HCT116 (cell line): ENCODE measurements around the gene FNBP1. TPM values are rescaled to one million over a fixed set of nuclear protein-coding genes. Genes with fewer than 3 reads are reported as not detected.

ENCODE experiments used
- ATAC-seq: fragments of 200-7000 bp; cut with Tn5 transposase; 2 replicates; pipeline ENCODE4 v1.9.1; 2020; ENCODE audit warnings: mild to moderate bottlenecking, moderate library complexity
- BruUV-seq: library from RNA; stranded (reverse); fragments of 400-500 nt; replicated peaks from 2 replicates; lab custom pipeline; 2021; lab: Mats Ljungman, UMichigan
- CTCF ChIA-PET: fragments of 300-600 bp; sonication (Branson Sonifier 250); formaldehyde crosslinking; loops from one replicate; lab custom pipeline; 2021; ENCODE audit warnings: antibody characterized with exemption; lab: Charles Lee
- POLR2A ChIA-PET: fragments of 300-600, 350-600 bp; sonication (Branson Sonifier 250); formaldehyde crosslinking; loops from one replicate; lab custom pipeline; 2021; ENCODE audit warnings: antibody characterized with exemption; lab: Charles Lee
- RAD21 ChIA-PET, 2 experiments: fragments of 300-600 bp; sonication (Branson Sonifier 250); formaldehyde crosslinking; loops; one replicate each; lab custom pipeline; 2023; ENCODE audit warnings: low total read pairs in 2 of 2; ENCODE audit not compliant: uncharacterized antibody in 2 of 2, unreplicated experiment in 2 of 2, low non-redundant PET in 1 of 2; lab: Charles Lee
- DNase-seq: peaks from one replicate; pipeline ENCODE4 v3.0.0-alpha.2; 2010; ENCODE audit warnings: low read depth, low spot score
- H2AFZ ChIP-seq: fragments of 200-600 bp; shearing (Covaris generic), sonication (generic); 2 replicates; pipeline ENCODE4 v1.6.1; 2017; ENCODE audit warnings: low read depth, mixed run types, mixed read lengths, antibody characterized with exemption, low read length; ENCODE audit not compliant: poor library complexity, severe bottlenecking
- H3K27ac ChIP-seq: 2 replicates; pipeline ENCODE4 v1.5.1; 2012; ENCODE audit warnings: low read depth, low read length
- H3K27me3 ChIP-seq: fragments of 200-600 bp; sonication (generic); 2 replicates; pipeline ENCODE4 v1.6.1; 2016; ENCODE audit warnings: mixed run types, low read length, mixed read lengths; ENCODE audit not compliant: insufficient read depth
- H3K36me3 ChIP-seq, 2 experiments: fragments of 200-500 bp in 1 of 2; fragments of 200-600 bp in 1 of 2; sonication (Bioruptor generic) in 1 of 2; sonication (generic) in 1 of 2; 2 replicates each; pipeline versions ENCODE4 v1.5.1 to v1.6.1; 2014 to 2016; ENCODE audit warnings: low read length in 2 of 2, inconsistent platforms in 1 of 2, mixed read lengths in 1 of 2, mixed run types in 1 of 2; ENCODE audit not compliant: insufficient read depth in 2 of 2, control insufficient read depth in 1 of 2
- H3K4me1 ChIP-seq, 2 experiments: fragments of 200-600 bp in 1 of 2; sonication (generic) in 1 of 2; 2 replicates each; pipeline versions ENCODE4 v1.5.1 to v1.6.1; 2012 to 2017; ENCODE audit warnings: low read length in 2 of 2, inconsistent platforms in 1 of 2, mild to moderate bottlenecking in 1 of 2, mixed read lengths in 1 of 2, mixed run types in 1 of 2, moderate library complexity in 1 of 2; ENCODE audit not compliant: insufficient read depth in 2 of 2, control insufficient read depth in 1 of 2
- H3K4me2 ChIP-seq: fragments of 200-600 bp; sonication (generic); 2 replicates; pipeline ENCODE4 v1.6.1; 2017; ENCODE audit warnings: mixed run types, low read length, mixed read lengths
- H3K4me3 ChIP-seq, 2 experiments: fragments of 200-600 bp in 1 of 2; sonication (generic) in 1 of 2; replicated peaks in 1 of 2; 2 replicates each; pipeline ENCODE4 v1.5.1; 2011 to 2016; ENCODE audit warnings: low read length in 2 of 2, control low read depth in 1 of 2, low read depth in 1 of 2, mild to moderate bottlenecking in 1 of 2, mixed read lengths in 1 of 2, mixed run types in 1 of 2
- H3K79me2 ChIP-seq: fragments of 200-600 bp; sonication (generic); 2 replicates; pipeline ENCODE4 v1.6.1; 2017; ENCODE audit warnings: mild to moderate bottlenecking, mixed run types, low read length, moderate library complexity, mixed read lengths; ENCODE audit not compliant: insufficient read depth
- H3K9ac ChIP-seq: fragments of 200-600 bp; sonication (generic); 2 replicates; pipeline ENCODE4 v1.6.1; 2016; ENCODE audit warnings: low read length, mixed read lengths
- H3K9me2 ChIP-seq: fragments of 200-600 bp; sonication (generic), shearing (Covaris generic); 2 replicates; pipeline ENCODE4 v1.6.1; 2017; ENCODE audit warnings: mixed run types, mild to moderate bottlenecking, moderate library complexity; ENCODE audit not compliant: insufficient read depth
- H3K9me3 ChIP-seq, 2 experiments: fragments of 200-500 bp in 1 of 2; fragments of 200-600 bp in 1 of 2; sonication (Bioruptor generic) in 1 of 2; sonication (generic) in 1 of 2; 2 replicates each; pipeline ENCODE4 v1.6.1; 2014 to 2017; ENCODE audit warnings: low read length in 2 of 2, mixed read lengths in 2 of 2, inconsistent platforms in 1 of 2, low read depth in 1 of 2, mild to moderate bottlenecking in 1 of 2, mixed run types in 1 of 2, moderate library complexity in 1 of 2; ENCODE audit not compliant: control insufficient read depth in 1 of 2, insufficient read depth in 1 of 2
- H4K20me1 ChIP-seq: fragments of 200-600 bp; sonication (generic), shearing (Covaris generic); 2 replicates; pipeline ENCODE4 v1.6.1; 2017; ENCODE audit warnings: mixed run types, mild to moderate bottlenecking, moderate library complexity; ENCODE audit not compliant: insufficient read depth
- CEBPB ChIP-seq: IDR thresholded peaks from 2 replicates; pipeline ENCODE4 v1.6.1; 2012; ENCODE audit warnings: low read depth
- EZH2 ChIP-seq: fragments of 200-600 bp; sonication (generic); IDR thresholded peaks from 2 replicates; pipeline ENCODE4 v1.6.1; 2017; ENCODE audit warnings: antibody characterized with exemption, mixed run types
- JUND ChIP-seq: IDR thresholded peaks from 2 replicates; pipeline ENCODE4 v1.6.1; 2012
- POLR2AphosphoS5 ChIP-seq: IDR thresholded peaks from 2 replicates; pipeline ENCODE4 v1.6.1; 2011; ENCODE audit warnings: mild to moderate bottlenecking, low read depth, low read length, moderate library complexity
- RAD21 ChIP-seq: IDR thresholded peaks from 2 replicates; pipeline ENCODE4 v1.6.1; 2012; ENCODE audit warnings: low read depth, mild to moderate bottlenecking
- TCF7L2 ChIP-seq: IDR thresholded peaks from 2 replicates; pipeline ENCODE4 v1.7.0; 2011; ENCODE audit warnings: borderline replicate concordance, inconsistent platforms; ENCODE audit not compliant: insufficient read depth, insufficient read length; ENCODE audit errors: extremely low read depth
- YY1 ChIP-seq: IDR thresholded peaks from 2 replicates; pipeline ENCODE4 v1.6.1; 2011; ENCODE audit warnings: low read length, low read depth, moderate library complexity, mild to moderate bottlenecking; ENCODE audit not compliant: insufficient replicate concordance; ENCODE audit errors: extremely low read depth
- ZFX ChIP-seq: fragments of 450-650 bp; IDR thresholded peaks from 2 replicates; pipeline ENCODE4 v1.6.1; 2017
- intact Hi-C: fragments of 100-400 bp; cut with micrococcal nuclease; formaldehyde crosslinking; loops from 2 replicates; pipeline ENCODE4 v1.10.0; 2022
- total RNA-seq: library from RNA; stranded (reverse); gene quantifications from one replicate; pipeline ENCODE4 v1.2.1, GENCODE V29; 2021; ENCODE audit not compliant: unreplicated experiment
- TF ChIP-seq, protein P1 (sequence below), 3 experiments: fragments of 200-600 bp in 1 of 3; sonication (generic) in 1 of 3; IDR thresholded peaks in 2 of 3; conservative IDR thresholded peaks in 1 of 3; 2 replicates each; pipeline ENCODE4 v1.5.1; 2012 to 2017; ENCODE audit warnings: low read depth in 2 of 3, low read length in 2 of 3, antibody characterized with exemption in 1 of 3, borderline replicate concordance in 1 of 3, control low read depth in 1 of 3, mild to moderate bottlenecking in 1 of 3, mixed read lengths in 1 of 3, mixed run types in 1 of 3, moderate library complexity in 1 of 3; ENCODE audit not compliant: insufficient read depth in 1 of 3

The FNBP1 gene
- total RNA-seq, 1 experiment from 2014 or later, result 25.0 TPM

DNA sequence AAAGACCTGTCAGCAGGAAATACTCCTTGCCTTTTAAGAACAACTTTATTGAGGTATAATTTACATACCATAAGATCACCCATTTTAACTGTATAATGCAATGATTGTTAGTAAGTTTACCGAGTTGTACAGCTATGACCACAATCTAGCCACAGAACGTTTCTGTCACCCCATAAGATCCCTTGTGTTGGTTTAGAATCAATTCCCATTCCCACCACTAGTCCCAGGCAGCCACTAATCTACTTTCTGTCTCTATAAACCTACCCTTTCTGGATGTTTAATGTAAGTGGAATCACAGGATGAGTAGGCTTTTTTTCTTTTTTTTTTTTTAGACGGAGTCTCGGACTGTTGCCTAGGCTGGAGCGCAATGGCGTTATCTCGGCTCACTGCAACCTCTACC lies 15.2 kb upstream of the FNBP1 start:
- Histone ChIP-seq H3K27me3 (no peaks in the 10 kb centered on the region), H3K9me2 (no peaks in the 10 kb centered on the region), H3K79me2 (peaks cover 55% of the 10 kb centered on the region), H3K4me2 (no peak overlapping the region)
- BruUV-seq, result no TSS peak
- ChIA-PET POLR2A (interaction anchor here (1.2 kb wide), 1 partner anchor 12 kb away, joined by 3 read pairs; no protein-coding TSS in a partner anchor), CTCF (no interaction called here), RAD21 (no interaction called here)
- intact Hi-C loops, result no loop called here
- TF ChIP-seq EZH2, result no peak
- TF ChIP-seq, protein P1, sequence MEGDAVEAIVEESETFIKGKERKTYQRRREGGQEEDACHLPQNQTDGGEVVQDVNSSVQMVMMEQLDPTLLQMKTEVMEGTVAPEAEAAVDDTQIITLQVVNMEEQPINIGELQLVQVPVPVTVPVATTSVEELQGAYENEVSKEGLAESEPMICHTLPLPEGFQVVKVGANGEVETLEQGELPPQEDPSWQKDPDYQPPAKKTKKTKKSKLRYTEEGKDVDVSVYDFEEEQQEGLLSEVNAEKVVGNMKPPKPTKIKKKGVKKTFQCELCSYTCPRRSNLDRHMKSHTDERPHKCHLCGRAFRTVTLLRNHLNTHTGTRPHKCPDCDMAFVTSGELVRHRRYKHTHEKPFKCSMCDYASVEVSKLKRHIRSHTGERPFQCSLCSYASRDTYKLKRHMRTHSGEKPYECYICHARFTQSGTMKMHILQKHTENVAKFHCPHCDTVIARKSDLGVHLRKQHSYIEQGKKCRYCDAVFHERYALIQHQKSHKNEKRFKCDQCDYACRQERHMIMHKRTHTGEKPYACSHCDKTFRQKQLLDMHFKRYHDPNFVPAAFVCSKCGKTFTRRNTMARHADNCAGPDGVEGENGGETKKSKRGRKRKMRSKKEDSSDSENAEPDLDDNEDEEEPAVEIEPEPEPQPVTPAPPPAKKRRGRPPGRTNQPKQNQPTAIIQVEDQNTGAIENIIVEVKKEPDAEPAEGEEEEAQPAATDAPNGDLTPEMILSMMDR (IDR thresholded peaks at IDR 0.05 in 2 of 3, conservative IDR thresholded peaks at IDR 0.05 in 1 of 3; ENCODE audit: borderline replicate concordance in 1 of 3, insufficient read depth in 1 of 3, low read depth in 2 of 3, low read length in 2 of 3), result peak in 2 of 3 experiments; percentile 43 to 52; a peak in 4 of 6 replicates
- TF ChIP-seq, all 23 proteins: peak for 1
- DNase-seq, result no peak
- Histone ChIP-seq H3K27ac (no peak overlapping the region), H3K36me3 (no peaks in the 10 kb centered on the region), H3K9me3 (no peaks in the 10 kb centered on the region), H4K20me1 (no peaks in the 10 kb centered on the region), H3K4me1 (peaks cover 5 to 9% of the 10 kb centered on the region in 2 experiments; a peak in 3 of 4 replicates), H3K4me3 (no peak overlapping the region), H3K9ac (no peak overlapping the region), H2AFZ (no peak overlapping the region)
- ATAC-seq, result peak; percentile 33; the same call in 1 of the 2 replicates

DNA sequence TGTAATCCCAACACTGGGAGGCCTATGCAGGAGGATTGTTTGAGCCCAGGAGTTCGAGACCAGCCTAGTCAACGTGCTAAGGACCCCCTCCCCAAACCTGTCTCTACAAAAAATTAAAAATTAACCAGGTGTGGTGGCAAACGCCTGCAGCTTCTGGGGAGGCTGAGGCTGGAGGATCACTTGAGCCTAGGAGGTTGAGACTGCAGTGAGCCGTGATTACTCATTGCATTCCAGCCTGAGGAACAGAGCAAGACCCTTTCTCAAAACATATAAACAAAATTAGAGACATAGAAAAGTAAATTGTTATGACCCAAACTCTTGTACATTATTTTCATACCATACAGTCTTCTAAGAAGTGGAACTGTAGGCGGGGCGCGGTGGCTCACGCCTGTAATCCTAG lies 11.8 kb upstream of the FNBP1 start:
- H3K4me3 ChIP-seq, result peak overlapping the region; percentile 76 to 99
- no peaks in the 10 kb centered on the region for H3K9me2 ChIP-seq
- no peaks in the 10 kb centered on the region for H3K9me3 ChIP-seq
- no peaks in the 10 kb centered on the region for H4K20me1 ChIP-seq
- no peaks in the 10 kb centered on the region for H3K36me3 ChIP-seq
- peak overlapping the region; percentile 83 for H3K9ac ChIP-seq
- BruUV-seq, result no TSS peak
- H2AFZ ChIP-seq, result no peak overlapping the region
- peaks cover 13 to 14% of the 10 kb centered on the region in 2 experiments for H3K4me1 ChIP-seq
- peak overlapping the region; percentile 93 for H3K4me2 ChIP-seq
- peaks cover 32% of the 10 kb centered on the region for H3K79me2 ChIP-seq
- TF ChIP-seq JUND (no peak), CEBPB (no peak), TCF7L2 (no peak), POLR2AphosphoS5 (no peak), YY1 (no peak), RAD21 (no peak), ZFX (no peak)
- intact Hi-C loops, result no loop called here
- no peaks in the 10 kb centered on the region for H3K27me3 ChIP-seq
- DNase-seq, result no peak
- ChIA-PET CTCF (no interaction called here), RAD21 (no interaction called here), POLR2A (no interaction called here)
- no peak for ATAC-seq
- peak overlapping the region; percentile 69 for H3K27ac ChIP-seq
